ENCODE data around the gene FHIT.
"Not testable (repeated sequence)": the region's sequence is repeated elsewhere in the genome, so short reads cannot be mapped to it uniquely, and the experiment has no call there.

Gene FHIT

DNA sequence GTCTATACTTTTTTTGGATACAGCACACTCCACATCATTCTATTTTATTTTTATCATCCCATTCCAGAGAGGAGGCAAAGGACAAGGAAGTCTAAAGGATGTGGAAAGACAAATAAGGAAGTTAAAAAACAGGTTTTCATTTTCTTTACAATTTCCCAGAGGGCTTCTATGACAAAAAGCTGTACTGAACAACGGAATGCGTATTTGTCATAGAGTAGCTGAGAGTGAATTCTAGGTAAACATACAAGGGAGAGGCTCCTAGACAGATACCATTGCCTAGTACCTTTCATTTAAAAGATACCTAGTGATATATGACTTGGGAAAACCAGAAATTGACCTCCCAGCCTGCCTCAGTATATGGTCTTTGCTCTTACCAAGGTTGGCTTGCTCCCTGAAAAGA lies 341.7 kb downstream of the FHIT start:
- DNase-seq (ENCODE audit: insufficient read length, low spot score) (no peak), FAIRE-seq (no peak)
- TF ChIP-seq, protein P1, sequence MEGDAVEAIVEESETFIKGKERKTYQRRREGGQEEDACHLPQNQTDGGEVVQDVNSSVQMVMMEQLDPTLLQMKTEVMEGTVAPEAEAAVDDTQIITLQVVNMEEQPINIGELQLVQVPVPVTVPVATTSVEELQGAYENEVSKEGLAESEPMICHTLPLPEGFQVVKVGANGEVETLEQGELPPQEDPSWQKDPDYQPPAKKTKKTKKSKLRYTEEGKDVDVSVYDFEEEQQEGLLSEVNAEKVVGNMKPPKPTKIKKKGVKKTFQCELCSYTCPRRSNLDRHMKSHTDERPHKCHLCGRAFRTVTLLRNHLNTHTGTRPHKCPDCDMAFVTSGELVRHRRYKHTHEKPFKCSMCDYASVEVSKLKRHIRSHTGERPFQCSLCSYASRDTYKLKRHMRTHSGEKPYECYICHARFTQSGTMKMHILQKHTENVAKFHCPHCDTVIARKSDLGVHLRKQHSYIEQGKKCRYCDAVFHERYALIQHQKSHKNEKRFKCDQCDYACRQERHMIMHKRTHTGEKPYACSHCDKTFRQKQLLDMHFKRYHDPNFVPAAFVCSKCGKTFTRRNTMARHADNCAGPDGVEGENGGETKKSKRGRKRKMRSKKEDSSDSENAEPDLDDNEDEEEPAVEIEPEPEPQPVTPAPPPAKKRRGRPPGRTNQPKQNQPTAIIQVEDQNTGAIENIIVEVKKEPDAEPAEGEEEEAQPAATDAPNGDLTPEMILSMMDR (IDR thresholded peaks at IDR 0.05; ENCODE audit: insufficient read depth, missing control alignments) = no peak

DNA sequence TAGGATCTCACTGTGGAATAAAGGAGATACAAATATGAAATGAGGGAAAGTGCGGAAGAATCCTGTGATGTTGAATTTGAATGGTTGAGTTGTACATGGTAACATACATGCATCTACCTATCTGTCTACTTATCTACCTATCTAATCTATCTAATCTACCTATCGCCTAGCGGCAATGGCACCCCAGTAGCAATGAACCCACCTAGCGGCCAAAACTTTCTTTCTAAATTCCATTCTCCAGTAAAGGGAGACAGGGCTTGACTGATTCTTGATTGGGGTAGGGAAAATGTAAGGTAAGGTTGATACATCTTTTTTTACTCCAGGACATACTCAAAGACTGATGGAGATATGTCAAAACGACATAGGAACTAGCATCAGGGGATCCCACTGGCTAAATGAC lies 345.0 kb downstream of the FHIT start:
- TF ChIP-seq, protein P1 (IDR thresholded peaks at IDR 0.05; ENCODE audit: insufficient read depth, missing control alignments) = no peak
- no peak for FAIRE-seq
- DNase-seq (ENCODE audit: insufficient read length, low spot score) = no peak

DNA sequence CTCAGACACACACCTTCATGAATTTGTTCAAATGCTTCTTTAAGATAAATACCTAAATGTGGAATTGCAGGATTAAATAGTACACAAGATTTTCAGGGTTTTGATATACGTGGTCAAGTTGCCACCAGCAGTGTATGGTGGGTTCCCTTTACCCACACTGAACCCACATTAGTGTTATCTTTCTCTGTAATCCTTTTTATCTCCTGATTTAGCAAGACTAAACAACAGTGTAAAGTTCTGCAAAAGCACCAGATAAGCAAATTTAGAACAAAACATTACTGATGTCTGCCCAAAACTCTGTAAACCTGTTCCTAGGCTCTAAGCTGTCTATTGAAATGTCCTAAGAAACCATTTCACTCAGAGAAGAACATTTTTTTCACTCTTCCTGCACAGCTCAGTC lies 352.9 kb downstream of the FHIT start:
- DNase-seq (ENCODE audit: insufficient read length, low spot score) = no peak
- TF ChIP-seq, protein P1 (IDR thresholded peaks at IDR 0.05; ENCODE audit: insufficient read depth, missing control alignments) = no peak
- FAIRE-seq = no peak

DNA sequence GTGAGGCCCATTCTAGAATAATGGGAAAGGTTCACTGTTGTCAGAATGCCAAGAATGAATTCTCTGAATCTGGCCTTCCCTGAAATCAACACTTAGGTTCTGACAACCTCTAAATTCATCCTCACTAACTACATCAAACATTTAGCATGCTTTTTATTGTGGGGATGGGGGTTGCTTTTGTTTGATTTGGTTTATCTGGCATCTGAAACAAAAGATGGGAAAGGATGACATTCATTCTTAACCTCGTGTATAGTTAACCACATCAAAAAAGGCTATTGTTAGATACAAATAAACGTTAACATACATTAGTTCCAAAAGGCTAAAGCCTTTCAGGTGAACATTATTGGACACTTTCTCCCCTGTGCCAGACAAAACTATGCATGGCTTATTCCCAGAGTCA lies 357.3 kb downstream of the FHIT start:
- FAIRE-seq = no peak
- TF ChIP-seq, protein P1 (IDR thresholded peaks at IDR 0.05; ENCODE audit: insufficient read depth, missing control alignments) = no peak
- no peak for DNase-seq (ENCODE audit: insufficient read length, low spot score)

DNA sequence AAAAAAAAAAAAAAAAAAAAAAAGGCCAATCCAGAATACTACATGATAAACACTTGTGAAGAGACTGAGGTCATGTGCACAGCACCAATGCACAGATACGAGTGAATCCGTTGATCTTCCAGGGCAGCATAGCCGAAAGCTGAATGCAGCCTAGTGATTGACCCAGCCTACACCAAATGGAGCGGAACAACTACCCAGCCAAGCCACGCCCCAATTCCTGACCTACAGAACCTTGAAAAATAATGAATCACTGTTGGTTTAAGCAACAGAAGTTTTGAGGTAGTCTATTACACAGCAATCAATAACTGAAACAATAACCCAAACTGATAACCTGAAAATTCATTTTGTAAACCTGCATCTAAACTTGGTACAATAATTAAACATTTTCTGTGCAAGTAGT lies 361.0 kb downstream of the FHIT start:
- DNase-seq (ENCODE audit: insufficient read length, low spot score) = no peak

DNA sequence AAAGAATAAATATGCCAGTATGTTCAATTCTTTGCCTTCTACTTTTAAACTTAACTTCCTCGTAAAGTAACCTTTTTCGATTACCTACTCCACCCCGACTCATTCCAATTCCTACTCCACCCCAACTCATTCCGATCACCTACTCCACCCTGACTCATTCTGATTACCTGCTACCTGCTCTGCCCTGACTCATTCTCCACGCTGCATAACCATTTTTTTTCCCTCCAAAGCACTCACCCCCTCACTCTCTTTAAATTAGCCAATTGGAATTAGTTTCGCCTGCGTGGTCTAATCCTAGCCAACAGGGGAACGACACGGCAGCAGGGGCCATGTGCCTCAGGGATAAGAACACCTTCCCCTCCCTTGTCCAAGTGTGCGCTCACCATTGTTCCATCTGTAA lies 362.3 kb downstream of the FHIT start:
- FAIRE-seq; DNase-seq (ENCODE audit: insufficient read length, low spot score): not testable (repeated sequence)

More for the DNA sequence above, 361.0 kb downstream of the FHIT start:
- no peak for FAIRE-seq
- TF ChIP-seq, protein P1 (IDR thresholded peaks at IDR 0.05; ENCODE audit: insufficient read depth, missing control alignments) = no peak

DNA sequence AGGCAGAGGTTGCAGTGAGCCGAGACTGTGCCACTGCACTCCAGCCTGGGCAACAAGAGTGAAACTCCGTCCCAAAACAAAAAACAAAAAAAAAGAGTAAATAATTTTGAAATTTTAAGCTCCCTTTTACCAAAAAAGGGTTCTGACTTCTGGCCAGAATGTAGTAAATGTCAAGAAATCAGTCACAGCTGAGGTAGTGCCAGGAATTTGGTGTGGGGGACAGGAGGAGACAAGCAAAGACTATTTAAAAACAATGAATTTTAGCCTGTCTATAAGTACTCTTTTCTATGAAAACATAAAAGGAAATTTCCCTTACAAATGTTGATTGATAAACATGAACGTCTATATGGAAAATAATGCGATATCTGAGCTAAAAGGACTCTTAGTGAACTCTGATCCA lies 363.7 kb downstream of the FHIT start:
- TF ChIP-seq, protein P1 (IDR thresholded peaks at IDR 0.05; ENCODE audit: insufficient read depth, missing control alignments) = no peak
- no peak for DNase-seq (ENCODE audit: insufficient read length, low spot score)
- FAIRE-seq = no peak

DNA sequence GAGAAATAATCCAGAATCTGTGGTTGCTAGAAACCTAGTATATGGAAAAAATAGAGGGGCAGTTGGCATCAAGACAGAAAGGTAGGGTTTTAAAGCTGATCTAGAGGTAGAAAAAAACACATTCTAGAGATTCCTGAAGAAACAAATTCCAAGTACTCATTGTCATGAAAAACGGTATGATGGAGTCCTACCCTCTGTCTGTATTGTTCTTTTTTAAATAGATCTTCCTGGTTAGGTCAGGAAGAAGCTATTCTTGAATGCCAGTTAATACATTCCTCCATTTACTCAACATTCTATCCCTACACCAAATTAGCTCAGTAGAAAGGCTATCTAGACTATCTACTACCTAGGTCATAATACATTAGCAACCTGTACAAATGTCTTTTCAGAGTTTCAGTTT lies 364.7 kb downstream of the FHIT start:
- no peak for DNase-seq (ENCODE audit: insufficient read length, low spot score)
- TF ChIP-seq, protein P1 (IDR thresholded peaks at IDR 0.05; ENCODE audit: insufficient read depth, missing control alignments) = no peak
- no peak for FAIRE-seq

Measured in D721Med (cell line).